Activated naive CD8-positive, alpha-beta T cell treated with anti-CD3 and anti-CD28 coated beads, Interleukin-2, amount 50 U/mL, for 24 hours (primary cell): Measurements from ENCODE around the gene CASP8AP2.
A peak's percentile ranks its signal among the peaks of the same experiment; 100 is the strongest.
"Not testable (repeated sequence)": the region's sequence is repeated elsewhere in the genome, so short reads cannot be mapped to it uniquely, and the experiment has no call there.

ENCODE experiments used
- ATAC-seq: fragments of 150-1000 bp; cut with Tn5 transposase; one replicate; pipeline ENCODE4 v1.10.0; 2021
- DNase-seq: peaks from one replicate; pipeline ENCODE4 v3.0.0; 2021
- H3K27ac Mint-ChIP-seq: one replicate; pipeline ENCODE4 v1.8.0; 2021; ENCODE audit warnings: mild to moderate bottlenecking, mixed read lengths
- H3K27me3 Mint-ChIP-seq: one replicate; pipeline ENCODE4 v1.8.0; 2021; ENCODE audit warnings: mixed read lengths
- H3K36me3 Mint-ChIP-seq: one replicate; pipeline ENCODE4 v1.8.0; 2021; ENCODE audit warnings: low read depth, mixed read lengths
- H3K4me1 Mint-ChIP-seq: one replicate; pipeline ENCODE4 v1.8.0; 2021; ENCODE audit warnings: mixed read lengths
- H3K4me3 Mint-ChIP-seq: one replicate; pipeline ENCODE4 v1.8.0; 2021; ENCODE audit warnings: mild to moderate bottlenecking, moderate library complexity, mixed read lengths
- H3K9me3 Mint-ChIP-seq: one replicate; pipeline ENCODE4 v1.8.0; 2021; ENCODE audit warnings: mixed read lengths

Gene CASP8AP2

GRCh38 chr6:89829472-89830169, at the start of gene CASP8AP2:
Gene CASP8AP2 (plus strand): TSS chr6:89829880.
- H3K4me3 Mint-ChIP-seq = peak within 1 kb of the TSS; percentile 95
- DNase-seq = peak; percentile 92
- H3K36me3 Mint-ChIP-seq = peaks cover 32% of the 10 kb centered on the region
- peak; percentile 98 for ATAC-seq
- H3K4me1 Mint-ChIP-seq = peaks cover 41% of the 10 kb centered on the region
- H3K27ac Mint-ChIP-seq = peak within 1 kb of the TSS; percentile 96
- no peaks in the 10 kb centered on the region for H3K9me3 Mint-ChIP-seq
- no peaks in the 10 kb centered on the region for H3K27me3 Mint-ChIP-seq

- H3K27me3 Mint-ChIP-seq = no peaks in the 10 kb centered on the region
- no peak for ATAC-seq
- no peak for DNase-seq
- H3K4me3 Mint-ChIP-seq = no peak overlapping the region
- no peaks in the 10 kb centered on the region for H3K9me3 Mint-ChIP-seq
- H3K4me1 Mint-ChIP-seq = no peaks in the 10 kb centered on the region
- no peak overlapping the region for H3K27ac Mint-ChIP-seq
- peaks cover 64% of the 10 kb centered on the region for H3K36me3 Mint-ChIP-seq
These were observed 48.3 kb upstream of the CASP8AP2 start for GRCh38 chr6:89781070-89782034.

- Mint-ChIP-seq H3K36me3 (peaks cover 70% of the 10 kb centered on the region), H3K9me3 (no peaks in the 10 kb centered on the region), H3K27ac (no peak overlapping the region), H3K27me3 (no peaks in the 10 kb centered on the region), H3K4me1 (no peaks in the 10 kb centered on the region), H3K4me3 (no peak overlapping the region)
- DNase-seq (no peak), ATAC-seq (no peak)
These were observed 47.5 kb upstream of the CASP8AP2 start for GRCh38 chr6:89782222-89782621.

GRCh38 chr6:89783293-89783692, 46.4 kb upstream of the CASP8AP2 start:
- H3K36me3 Mint-ChIP-seq = peaks cover 75% of the 10 kb centered on the region
- ATAC-seq, H3K9me3 Mint-ChIP-seq, H3K4me1 Mint-ChIP-seq, DNase-seq, H3K27ac Mint-ChIP-seq, H3K27me3 Mint-ChIP-seq, H3K4me3 Mint-ChIP-seq: not testable (repeated sequence)

GRCh38 chr6:89784838-89785237, 44.8 kb upstream of the CASP8AP2 start:
- Mint-ChIP-seq H3K4me3 (no peak overlapping the region), H3K9me3 (no peaks in the 10 kb centered on the region), H3K27me3 (no peaks in the 10 kb centered on the region), H3K4me1 (no peaks in the 10 kb centered on the region), H3K27ac (no peak overlapping the region), H3K36me3 (peaks cover 78% of the 10 kb centered on the region)
- DNase-seq (no peak), ATAC-seq (no peak)

- DNase-seq (no peak), ATAC-seq (no peak)
- Mint-ChIP-seq H3K4me3 (no peak overlapping the region), H3K27me3 (no peaks in the 10 kb centered on the region), H3K27ac (no peak overlapping the region), H3K9me3 (no peaks in the 10 kb centered on the region), H3K36me3 (peaks cover 75% of the 10 kb centered on the region), H3K4me1 (no peaks in the 10 kb centered on the region)
These were observed 42.7 kb upstream of the CASP8AP2 start for GRCh38 chr6:89786970-89787369.

- Mint-ChIP-seq H3K27me3 (no peaks in the 10 kb centered on the region), H3K4me1 (peaks cover 1% of the 10 kb centered on the region), H3K9me3 (no peaks in the 10 kb centered on the region), H3K27ac (no peak overlapping the region), H3K36me3 (peaks cover 77% of the 10 kb centered on the region), H3K4me3 (no peak overlapping the region)
- no peak for ATAC-seq
- no peak for DNase-seq
These were observed 41.9 kb upstream of the CASP8AP2 start for GRCh38 chr6:89787660-89788328.

- Mint-ChIP-seq H3K4me1 (peaks cover 23% of the 10 kb centered on the region), H3K27ac (no peak overlapping the region), H3K27me3 (no peaks in the 10 kb centered on the region), H3K36me3 (peaks cover 77% of the 10 kb centered on the region), H3K4me3 (no peak overlapping the region), H3K9me3 (no peaks in the 10 kb centered on the region)
- ATAC-seq (no peak), DNase-seq (no peak)
These were observed 39.7 kb upstream of the CASP8AP2 start for GRCh38 chr6:89789980-89790379.

- DNase-seq (no peak), ATAC-seq (no peak)
- Mint-ChIP-seq H3K4me1 (peaks cover 27% of the 10 kb centered on the region), H3K36me3 (peaks cover 77% of the 10 kb centered on the region), H3K27ac (no peak overlapping the region), H3K27me3 (no peaks in the 10 kb centered on the region), H3K4me3 (no peak overlapping the region), H3K9me3 (no peaks in the 10 kb centered on the region)
These were observed 39.3 kb upstream of the CASP8AP2 start for GRCh38 chr6:89790403-89790802.

- peaks cover 35% of the 10 kb centered on the region for H3K4me1 Mint-ChIP-seq
- peak overlapping the region; percentile 73 for H3K27ac Mint-ChIP-seq
- peak overlapping the region; percentile 13 for H3K4me3 Mint-ChIP-seq
- H3K36me3 Mint-ChIP-seq = peaks cover 73% of the 10 kb centered on the region
- no peaks in the 10 kb centered on the region for H3K9me3 Mint-ChIP-seq
- no peaks in the 10 kb centered on the region for H3K27me3 Mint-ChIP-seq
- DNase-seq = no peak
- no peak for ATAC-seq
These were observed 36.8 kb upstream of the CASP8AP2 start for GRCh38 chr6:89792881-89793280.

- Mint-ChIP-seq H3K27me3 (no peaks in the 10 kb centered on the region), H3K9me3 (no peaks in the 10 kb centered on the region), H3K36me3 (peaks cover 66% of the 10 kb centered on the region), H3K27ac (peak overlapping the region; percentile 73), H3K4me3 (no peak overlapping the region), H3K4me1 (peaks cover 35% of the 10 kb centered on the region)
- no peak for ATAC-seq
- DNase-seq = no peak
These were observed 36.1 kb upstream of the CASP8AP2 start for GRCh38 chr6:89793586-89793985.

- peaks cover 35% of the 10 kb centered on the region for H3K4me1 Mint-ChIP-seq
- peak overlapping the region; percentile 76 for H3K27ac Mint-ChIP-seq
- H3K9me3 Mint-ChIP-seq = no peaks in the 10 kb centered on the region
- peaks cover 65% of the 10 kb centered on the region for H3K36me3 Mint-ChIP-seq
- DNase-seq (no peak), ATAC-seq (peak; percentile 81)
- H3K27me3 Mint-ChIP-seq = no peaks in the 10 kb centered on the region
- peak overlapping the region; percentile 5 for H3K4me3 Mint-ChIP-seq
These were observed 35.4 kb upstream of the CASP8AP2 start for GRCh38 chr6:89794324-89794723.

- no peak overlapping the region for H3K27ac Mint-ChIP-seq
- H3K27me3 Mint-ChIP-seq = no peaks in the 10 kb centered on the region
These were observed 32.4 kb upstream of the CASP8AP2 start for GRCh38 chr6:89797317-89797716.

GRCh38 chr6:89799096-89799495, 30.6 kb upstream of the CASP8AP2 start:
- peaks cover 49% of the 10 kb centered on the region for H3K36me3 Mint-ChIP-seq
- peaks cover 21% of the 10 kb centered on the region for H3K4me1 Mint-ChIP-seq
- DNase-seq = no peak
- no peak for ATAC-seq
- no peak overlapping the region for H3K4me3 Mint-ChIP-seq
- H3K27ac Mint-ChIP-seq = no peak overlapping the region
- no peaks in the 10 kb centered on the region for H3K9me3 Mint-ChIP-seq
- no peaks in the 10 kb centered on the region for H3K27me3 Mint-ChIP-seq

More at GRCh38 chr6:89797317-89797716, 32.4 kb upstream of the CASP8AP2 start:
- Mint-ChIP-seq H3K36me3 (peaks cover 60% of the 10 kb centered on the region), H3K9me3 (no peaks in the 10 kb centered on the region), H3K4me1 (peaks cover 35% of the 10 kb centered on the region), H3K4me3 (no peak overlapping the region)
- DNase-seq = no peak
- ATAC-seq = no peak
